NCI-H1092 (cell line): ENCODE results near the gene A3GALT2.

Source experiments
- DNase-seq: peaks from one replicate; lab custom pipeline; 2025; lab: John Stamatoyannopoulos, UW

A3GALT2 gene

GRCh38 chr1:33272509-33272908, 48.4 kb downstream of the A3GALT2 start:
- DNase-seq = no peak

GRCh38 chr1:33271666-33272505, 49.0 kb downstream of the A3GALT2 start:
- no peak for DNase-seq

- DNase-seq = no peak
These were observed 50.0 kb downstream of the A3GALT2 start for GRCh38 chr1:33270808-33271465.

GRCh38 chr1:33270379-33270778, 50.5 kb downstream of the A3GALT2 start:
- DNase-seq = no peak

- no peak for DNase-seq
These were observed 51.3 kb downstream of the A3GALT2 start for GRCh38 chr1:33269621-33270020.

- DNase-seq = no peak
These were observed 51.8 kb downstream of the A3GALT2 start for GRCh38 chr1:33268927-33269610.

- DNase-seq = no peak
These were observed 52.4 kb downstream of the A3GALT2 start for GRCh38 chr1:33268457-33268856.

GRCh38 chr1:33267468-33268205, 53.3 kb downstream of the A3GALT2 start:
- DNase-seq = no peak

GRCh38 chr1:33266766-33267165, 54.1 kb downstream of the A3GALT2 start:
- no peak for DNase-seq

GRCh38 chr1:33265780-33266605, 54.9 kb downstream of the A3GALT2 start:
- no peak for DNase-seq

- no peak for DNase-seq
These were observed 56.9 kb downstream of the A3GALT2 start for GRCh38 chr1:33263890-33264504.

GRCh38 chr1:33261344-33261743, 59.6 kb downstream of the A3GALT2 start:
- no peak for DNase-seq

GRCh38 chr1:33260439-33260838, 60.5 kb downstream of the A3GALT2 start:
- DNase-seq = no peak

- no peak for DNase-seq
These were observed 61.0 kb downstream of the A3GALT2 start for GRCh38 chr1:33259879-33260278.

- no peak for DNase-seq
These were observed 62.1 kb downstream of the A3GALT2 start for GRCh38 chr1:33258788-33259274.

- DNase-seq = no peak
These were observed 62.9 kb downstream of the A3GALT2 start for GRCh38 chr1:33257772-33258712.

GRCh38 chr1:33257207-33257771, 63.6 kb downstream of the A3GALT2 start:
- no peak for DNase-seq
